NCI-H82 treated with DMSO at 0.1 percent for 48 hours (cell line): ENCODE measurements around the gene PLEKHA5.

Source experiments
- DNase-seq: peaks from one replicate; lab custom pipeline; 2025; ENCODE audit not compliant: unreplicated experiment; lab: John Stamatoyannopoulos, UW

PLEKHA5 gene

GRCh38 chr12:19198272-19198671, 68.7 kb downstream of the PLEKHA5 start:
- DNase-seq, result no peak

GRCh38 chr12:19199332-19199731, 69.8 kb downstream of the PLEKHA5 start:
- no peak for DNase-seq

DNA sequence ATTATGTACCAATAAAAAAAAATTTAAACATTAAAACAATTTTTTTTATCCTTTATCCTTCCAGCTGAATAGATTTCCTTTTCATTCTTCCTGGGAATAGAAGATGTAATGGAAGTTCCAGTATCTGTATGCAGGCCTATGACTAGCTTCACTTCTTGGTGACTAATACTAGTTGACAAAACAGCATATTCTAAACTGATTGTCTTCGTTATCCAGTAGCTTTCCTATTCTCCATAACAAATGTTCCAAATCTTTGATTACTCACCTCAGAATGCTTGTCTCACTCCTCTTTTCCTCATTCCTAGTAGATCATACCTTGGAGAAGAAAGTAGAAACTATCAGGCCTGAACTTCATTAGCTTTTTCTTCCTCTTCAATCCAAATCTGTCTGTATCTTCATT, 70.7 kb downstream of the PLEKHA5 start:
- DNase-seq, result no peak

DNA sequence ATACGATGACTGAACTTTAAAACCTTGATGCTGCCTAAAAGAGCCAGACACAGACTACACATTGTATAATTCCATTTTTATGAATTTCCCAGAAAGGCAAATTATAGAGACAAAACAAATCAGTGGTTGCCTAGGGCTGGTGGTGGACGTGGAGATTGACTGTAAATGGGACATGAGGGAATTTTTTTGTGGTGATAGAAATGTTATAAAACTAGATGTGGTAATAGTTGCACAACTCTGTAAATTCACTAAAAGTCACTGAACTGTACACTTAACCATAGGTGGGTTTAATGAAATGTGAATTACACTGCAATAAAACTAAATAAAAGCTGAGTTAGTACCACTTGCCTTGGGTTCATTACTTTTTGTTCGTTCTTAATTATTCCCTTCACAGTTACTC, 72.1 kb downstream of the PLEKHA5 start:
- DNase-seq, result no peak

DNA sequence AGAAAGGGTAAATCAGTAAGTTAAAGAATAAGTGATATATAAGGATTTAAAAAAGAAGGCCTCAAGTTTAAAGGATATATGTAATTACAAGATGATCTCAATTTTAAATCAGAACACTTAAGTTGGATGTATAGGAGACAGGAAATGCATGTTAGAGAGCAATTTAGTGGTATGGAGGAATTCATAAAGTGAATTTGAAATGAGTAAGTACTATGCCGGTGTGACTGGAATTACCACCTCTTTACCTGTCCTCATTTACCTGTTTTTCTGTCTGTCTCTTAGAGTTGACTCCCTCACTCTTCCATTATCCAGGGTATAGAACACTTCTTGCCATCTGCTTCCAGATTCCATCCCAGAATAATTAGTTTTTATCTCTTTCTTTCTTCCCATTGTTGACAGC, 73.5 kb downstream of the PLEKHA5 start:
- DNase-seq, result no peak

DNA sequence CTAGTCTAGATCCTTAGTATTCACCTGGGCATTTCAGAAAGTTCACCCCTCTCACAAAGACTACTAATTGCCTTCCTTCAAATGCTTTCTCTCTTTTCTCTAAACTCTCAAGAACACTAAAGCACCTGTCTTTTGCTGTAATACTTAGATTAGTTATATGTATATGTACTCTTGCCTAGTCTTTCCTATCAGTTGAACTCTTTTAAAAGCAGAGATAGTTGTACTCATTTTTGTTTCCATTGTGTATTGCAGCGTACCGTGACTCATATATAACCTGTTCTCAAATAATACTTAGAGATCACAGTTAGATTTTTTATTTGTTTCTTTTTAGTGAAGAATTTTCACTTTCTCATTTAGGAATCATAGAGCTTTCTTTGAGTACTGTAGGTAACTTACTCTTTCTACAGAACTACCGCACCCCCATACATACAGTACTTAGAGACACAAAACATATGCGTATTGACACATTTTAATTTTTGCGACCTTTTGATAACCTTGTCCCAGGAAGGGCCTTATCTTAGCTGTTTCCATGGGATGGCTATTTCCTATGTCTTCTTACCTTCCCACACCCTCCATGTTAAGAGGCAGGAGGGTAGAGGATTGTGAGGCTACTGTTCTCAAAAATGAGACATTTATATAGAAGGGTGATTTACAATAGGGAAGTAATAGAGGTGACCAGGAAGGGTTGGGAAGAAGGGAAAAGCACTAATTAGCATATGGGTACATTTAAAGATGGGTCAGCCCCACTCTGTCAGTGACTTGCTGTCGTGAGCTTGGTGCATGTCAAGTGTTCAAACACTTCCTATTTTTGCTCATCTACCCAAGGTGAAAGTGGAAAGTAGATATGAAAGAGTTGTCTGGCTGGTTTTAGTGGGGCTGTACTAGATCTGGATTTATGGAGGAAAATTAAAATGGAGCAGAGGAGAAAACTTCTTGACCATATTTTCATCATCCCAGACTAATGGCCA, 74.3 kb downstream of the PLEKHA5 start:
- DNase-seq, result no peak

DNA sequence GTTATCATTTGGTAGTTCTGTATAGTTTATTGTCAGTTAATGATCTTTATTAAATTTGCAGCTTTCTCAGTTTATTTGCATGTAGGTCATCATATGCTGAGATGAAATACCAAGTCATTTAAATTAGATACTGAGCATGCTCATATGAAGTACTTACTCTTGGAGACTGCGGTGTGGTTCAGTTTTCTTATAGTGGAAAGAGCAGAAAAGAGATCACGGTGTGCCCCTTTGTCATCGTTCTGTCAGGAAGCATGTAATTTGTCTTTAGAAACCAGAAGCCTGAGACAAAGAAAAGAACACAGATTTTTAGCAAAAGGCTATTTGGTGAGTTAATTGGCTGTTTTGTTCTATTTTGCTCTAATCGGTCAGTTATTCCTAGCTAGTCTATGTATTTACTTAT, 75.6 kb downstream of the PLEKHA5 start:
- DNase-seq, result no peak

GRCh38 chr12:19206493-19207077, 77.1 kb downstream of the PLEKHA5 start:
- DNase-seq, result no peak

GRCh38 chr12:19208456-19208855, 78.9 kb downstream of the PLEKHA5 start:
- DNase-seq, result no peak

DNA sequence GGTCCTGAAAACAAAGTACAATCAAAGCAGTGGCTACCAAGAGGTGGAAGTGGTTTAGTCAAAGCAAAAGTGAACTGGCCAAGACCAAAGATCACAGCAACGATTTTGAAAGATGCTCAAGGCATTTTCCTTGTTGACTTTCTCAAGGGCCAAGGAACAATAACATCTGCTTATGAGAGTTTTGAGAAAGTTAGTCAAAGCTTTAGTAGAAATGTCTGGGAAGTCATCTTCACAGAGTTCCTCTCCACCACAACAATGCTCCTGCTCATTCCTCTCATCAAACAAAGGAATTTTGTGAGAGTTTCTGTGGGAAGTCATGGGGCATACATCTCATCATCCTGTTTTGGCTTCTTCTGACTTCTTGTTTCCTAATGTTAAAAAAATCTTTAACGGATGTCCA, 80.1 kb downstream of the PLEKHA5 start:
- DNase-seq, result no peak

DNA sequence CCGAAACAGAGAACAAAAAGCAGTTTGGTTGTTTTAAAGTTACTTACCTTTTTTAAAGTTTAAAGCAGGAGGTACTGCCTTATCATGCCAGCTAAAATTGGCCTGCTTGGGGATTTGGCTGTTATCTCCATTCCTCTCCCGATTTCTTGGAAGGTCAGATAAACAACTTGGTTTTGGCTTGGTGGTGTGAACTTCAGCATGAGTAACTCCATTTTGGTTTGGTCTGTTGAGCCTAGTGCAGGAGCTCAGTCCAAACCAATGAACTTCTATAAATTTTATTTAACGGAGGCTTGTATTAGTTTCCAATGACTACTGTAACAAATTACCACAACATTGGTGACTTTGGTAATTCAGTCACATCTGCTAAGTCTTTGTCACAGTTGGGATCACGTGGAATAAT, 82.3 kb downstream of the PLEKHA5 start:
- DNase-seq, result no peak

DNA sequence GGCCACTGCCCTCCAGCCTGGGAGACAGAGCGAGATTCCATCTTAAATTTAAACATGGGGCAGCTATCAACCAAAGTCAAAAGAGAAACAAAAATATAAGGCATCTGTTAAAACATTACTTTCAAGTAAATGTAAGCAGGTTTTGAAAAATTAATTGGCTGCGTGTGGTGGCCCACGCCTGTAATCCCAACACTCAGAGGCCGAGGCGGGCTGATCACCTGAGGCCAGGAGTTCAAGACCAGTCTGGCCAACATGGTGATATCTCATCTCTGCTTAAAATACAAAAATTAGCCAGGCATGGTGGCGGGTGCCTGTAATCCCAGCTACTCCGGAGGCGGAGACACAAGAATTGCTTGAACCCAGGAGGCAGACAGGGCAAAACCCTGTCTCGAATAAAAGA, 82.7 kb downstream of the PLEKHA5 start:
- no peak for DNase-seq

DNA sequence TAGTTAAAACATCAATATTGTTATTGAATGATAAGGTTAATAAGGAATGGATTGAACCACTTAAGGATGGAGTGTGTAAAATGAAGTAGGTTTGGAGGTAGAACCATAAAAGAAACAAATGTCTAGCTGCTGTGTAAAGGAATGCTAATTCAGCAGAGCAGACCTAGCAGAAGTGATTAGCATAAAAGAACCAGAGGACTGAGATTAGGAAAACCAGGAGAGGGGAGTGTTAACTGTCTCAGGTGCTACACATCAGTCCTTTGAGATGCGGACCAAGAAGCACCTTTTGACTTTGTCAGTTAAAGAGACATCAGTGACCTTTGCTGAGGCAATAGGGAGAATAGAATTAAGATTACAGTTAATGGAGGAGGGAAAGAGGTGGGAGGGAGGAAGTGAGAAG, 84.5 kb downstream of the PLEKHA5 start:
- no peak for DNase-seq

GRCh38 chr12:19215115-19215514, 85.6 kb downstream of the PLEKHA5 start:
- DNase-seq, result no peak

- no peak for DNase-seq
Observed at GRCh38 chr12:19217446-19217845, 87.9 kb downstream of the PLEKHA5 start.

- DNase-seq, result no peak
Observed at GRCh38 chr12:19220205-19220604, 90.7 kb downstream of the PLEKHA5 start.

GRCh38 chr12:19220852-19221466, 91.4 kb downstream of the PLEKHA5 start:
- DNase-seq, result no peak

DNA sequence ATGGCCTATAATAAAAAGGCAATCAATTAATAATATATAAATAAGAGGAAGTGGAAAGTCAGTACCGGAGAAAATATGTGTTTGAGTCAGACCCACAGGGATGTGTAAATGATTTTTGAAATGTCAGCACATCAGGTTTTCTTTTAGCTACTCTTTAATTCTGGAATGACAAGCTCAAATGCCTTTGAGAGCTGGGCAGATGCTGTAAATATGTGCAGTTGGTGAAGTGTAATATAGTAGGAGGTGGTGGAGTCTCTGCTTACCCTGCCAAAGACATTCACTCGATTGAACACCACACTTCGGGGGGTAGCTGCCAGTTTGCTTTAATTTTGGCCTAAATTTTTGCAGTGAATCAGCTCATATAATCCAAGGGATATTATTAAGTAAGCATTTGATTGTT, 93.0 kb downstream of the PLEKHA5 start:
- no peak for DNase-seq

GRCh38 chr12:19223018-19223417, 93.5 kb downstream of the PLEKHA5 start:
- no peak for DNase-seq

- DNase-seq, result no peak
Observed at GRCh38 chr12:19223695-19224094, 94.2 kb downstream of the PLEKHA5 start.

GRCh38 chr12:19224746-19225145, 95.2 kb downstream of the PLEKHA5 start:
- DNase-seq, result no peak
